Activated CD4-positive, alpha-beta T cell treated with anti-CD3 and anti-CD28 coated beads, Interleukin-2, amount 10 ng/mL, durations not matched to agents 7 days and 5 days (primary cell): ENCODE measurements around the gene CADM4. TPM values are rescaled to one million over a fixed set of nuclear protein-coding genes. Genes with fewer than 3 reads are reported as not detected.
"Not testable (repeated sequence)": the region's sequence is repeated elsewhere in the genome, so short reads cannot be mapped to it uniquely, and the experiment has no call there.

Source experiments
- CTCF ChIA-PET: fragments of 350-600 bp; sonication (Branson Sonifier 250); formaldehyde crosslinking; loops from one replicate; lab custom pipeline; 2021; ENCODE audit warnings: antibody characterized with exemption; lab: Charles Lee
- POLR2A ChIA-PET: fragments of 350-600 bp; sonication (Branson Sonifier 250); formaldehyde crosslinking; loops from one replicate; lab custom pipeline; 2021; ENCODE audit warnings: antibody characterized with exemption; lab: Charles Lee
- DNase-seq: peaks from one replicate; pipeline ENCODE4 v3.0.0-alpha.2; 2020
- H3K27ac Mint-ChIP-seq: one replicate; pipeline ENCODE4 v1.8.0; 2021; ENCODE audit warnings: mild to moderate bottlenecking, moderate library complexity, mixed read lengths
- H3K27me3 Mint-ChIP-seq: one replicate; pipeline ENCODE4 v1.8.0; 2021; ENCODE audit warnings: mixed read lengths
- H3K36me3 Mint-ChIP-seq: one replicate; pipeline ENCODE4 v1.8.0; 2021; ENCODE audit warnings: low read depth, mixed read lengths
- H3K4me1 Mint-ChIP-seq: one replicate; pipeline ENCODE4 v1.8.0; 2021; ENCODE audit warnings: mixed read lengths
- H3K4me3 Mint-ChIP-seq: one replicate; pipeline ENCODE4 v1.8.0; 2021; ENCODE audit warnings: mild to moderate bottlenecking, moderate library complexity, mixed read lengths
- H3K9me3 Mint-ChIP-seq: one replicate; pipeline ENCODE4 v1.8.0; 2021; ENCODE audit warnings: mixed read lengths
- total RNA-seq, 2 experiments: library from RNA; stranded (reverse); gene quantifications; one replicate each; pipeline ENCODE4 v1.2.3, GENCODE V29; 2021

The CADM4 gene, protein sequence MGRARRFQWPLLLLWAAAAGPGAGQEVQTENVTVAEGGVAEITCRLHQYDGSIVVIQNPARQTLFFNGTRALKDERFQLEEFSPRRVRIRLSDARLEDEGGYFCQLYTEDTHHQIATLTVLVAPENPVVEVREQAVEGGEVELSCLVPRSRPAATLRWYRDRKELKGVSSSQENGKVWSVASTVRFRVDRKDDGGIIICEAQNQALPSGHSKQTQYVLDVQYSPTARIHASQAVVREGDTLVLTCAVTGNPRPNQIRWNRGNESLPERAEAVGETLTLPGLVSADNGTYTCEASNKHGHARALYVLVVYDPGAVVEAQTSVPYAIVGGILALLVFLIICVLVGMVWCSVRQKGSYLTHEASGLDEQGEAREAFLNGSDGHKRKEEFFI
- total RNA-seq = under 1 TPM; 0.12 to 0.20 TPM

DNA sequence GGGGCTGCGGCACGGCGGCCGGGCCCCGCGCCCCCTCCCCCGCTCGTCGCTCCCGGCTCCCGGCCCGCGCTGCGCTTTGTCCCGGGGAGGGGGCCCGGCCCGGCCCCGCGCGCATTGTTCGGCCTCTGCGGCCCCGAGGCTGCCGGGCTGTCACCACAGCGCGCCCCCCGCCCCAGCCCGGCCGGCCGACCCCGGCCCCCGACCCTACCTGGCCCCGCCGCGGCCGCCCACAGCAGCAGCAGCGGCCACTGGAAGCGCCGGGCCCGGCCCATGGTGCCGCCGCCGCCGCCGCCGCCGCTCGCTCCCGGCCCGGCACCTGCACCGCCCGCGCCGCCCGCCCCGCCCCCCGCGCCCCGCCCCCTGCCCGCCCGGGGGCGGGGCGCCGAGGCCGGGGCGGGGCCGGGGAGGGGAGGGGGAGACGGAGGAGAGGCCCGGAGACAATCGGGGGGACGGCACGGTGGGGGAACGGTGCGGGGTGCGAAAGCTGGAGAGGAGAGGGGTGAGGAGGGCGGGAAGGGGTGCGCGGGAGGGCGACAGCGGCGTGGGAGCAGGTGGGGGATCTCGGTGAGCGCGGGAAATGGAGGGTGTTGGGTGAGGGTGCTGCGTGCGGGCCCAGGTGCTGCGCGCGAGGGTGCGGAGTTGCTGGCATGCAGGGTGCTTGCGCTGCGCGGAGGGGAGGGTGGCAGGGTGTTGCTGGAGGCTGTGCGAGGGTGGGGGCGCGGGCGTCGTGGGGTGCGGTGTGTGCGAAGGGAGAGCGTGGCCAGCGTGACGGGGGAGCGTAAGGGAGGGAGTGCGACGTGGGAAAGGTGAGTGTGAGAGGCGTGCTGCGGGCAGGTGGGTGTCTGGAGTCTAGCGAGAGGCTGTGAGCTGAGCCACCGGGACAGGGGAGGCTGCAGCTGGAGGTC is at the start of gene CADM4:
CADM4 (minus strand) TSS at position 332 of the 905 bp plus-strand sequence; CDS start at position 272, 60 bp downstream.
- Mint-ChIP-seq H3K9me3 (no peaks in the 10 kb centered on the region), H3K36me3 (peaks cover 2% of the 10 kb centered on the region), H3K4me1 (peaks cover 20% of the 10 kb centered on the region), H3K27me3 (peaks cover 43% of the 10 kb centered on the region), H3K4me3 (peak within 1 kb of the TSS; percentile 69), H3K27ac (peak within 1 kb of the TSS; percentile 69)
- CTCF ChIA-PET = interaction anchor here (0.6 kb wide), 1 partner anchor 204 kb away, joined by 3 read pairs; no protein-coding TSS in a partner anchor
- peak; percentile 60 for DNase-seq
- POLR2A ChIA-PET = no interaction called here

DNA sequence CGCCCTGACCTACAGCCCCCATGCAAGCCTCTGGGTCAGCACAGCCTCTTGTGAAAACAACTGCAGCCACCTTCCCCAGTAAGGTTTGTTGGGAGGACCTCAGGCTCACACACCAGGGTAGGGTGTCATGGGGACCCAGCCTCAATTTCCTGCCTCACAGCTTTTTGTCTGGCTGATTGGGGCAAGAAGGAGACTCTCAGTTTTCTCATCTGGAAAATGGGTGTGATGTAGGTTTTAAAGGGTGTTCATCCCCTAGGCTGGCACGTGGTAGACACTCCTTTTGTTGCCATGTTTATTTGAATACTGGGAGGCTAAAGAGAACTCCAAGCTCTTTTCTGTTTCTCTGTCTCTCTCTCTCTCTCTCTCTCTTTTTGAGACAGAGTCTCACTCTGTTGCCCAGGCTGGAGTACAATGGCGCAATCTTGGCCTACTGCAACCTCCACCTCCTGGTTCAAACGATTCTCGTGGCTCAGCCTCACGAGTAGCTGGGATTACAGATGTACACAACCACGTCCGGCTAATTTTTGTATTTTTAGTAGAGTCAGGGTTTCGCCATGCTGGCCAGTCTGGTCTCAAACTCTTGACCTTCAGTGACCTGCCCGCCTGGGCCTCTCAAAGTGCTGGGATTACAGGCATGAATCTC is 48.5 kb upstream of the CADM4 start:
- H3K9me3 Mint-ChIP-seq = peaks cover 13% of the 10 kb centered on the region
- H3K4me1 Mint-ChIP-seq = no peaks in the 10 kb centered on the region
- H3K36me3 Mint-ChIP-seq = no peaks in the 10 kb centered on the region
- H3K27me3 Mint-ChIP-seq = peaks cover 3% of the 10 kb centered on the region
- H3K27ac Mint-ChIP-seq = no peak overlapping the region
- no peak overlapping the region for H3K4me3 Mint-ChIP-seq
- ChIA-PET POLR2A (no interaction called here), CTCF (interaction anchor here (1.4 kb wide), 1 partner anchor 10 kb away, joined by 3 read pairs; no protein-coding TSS in a partner anchor)
- DNase-seq = no peak

DNA sequence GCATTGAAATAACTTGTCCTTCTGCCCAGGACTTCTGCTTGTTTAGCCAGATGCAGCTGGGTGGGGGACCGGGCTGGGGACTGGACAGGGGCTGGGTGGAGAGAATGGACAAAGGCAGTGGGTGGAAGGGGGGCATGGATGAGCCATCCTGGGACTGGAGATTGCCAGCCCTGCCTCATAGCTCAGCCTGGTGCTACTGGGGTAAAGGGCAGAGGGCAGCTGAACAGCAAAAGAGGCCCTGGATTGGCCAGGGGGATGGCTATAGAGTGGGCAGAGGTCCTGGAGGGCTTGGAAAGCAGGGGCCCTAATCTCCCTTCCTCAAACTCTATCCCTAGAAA is 48.0 kb upstream of the CADM4 start:
- Mint-ChIP-seq H3K4me3 (no peak overlapping the region), H3K9me3 (peaks cover 13% of the 10 kb centered on the region), H3K27ac (no peak overlapping the region), H3K4me1 (no peaks in the 10 kb centered on the region), H3K36me3 (no peaks in the 10 kb centered on the region), H3K27me3 (peaks cover 3% of the 10 kb centered on the region)
- DNase-seq = no peak
- ChIA-PET CTCF (interaction anchor here (1.0 to 1.5 kb wide), 3 partner anchors 10 to 19 kb away, joined by 3 read pairs; no protein-coding TSS in a partner anchor), POLR2A (no interaction called here)

- no peaks in the 10 kb centered on the region for H3K4me1 Mint-ChIP-seq
- no peak overlapping the region for H3K27ac Mint-ChIP-seq
- no peaks in the 10 kb centered on the region for H3K36me3 Mint-ChIP-seq
- POLR2A ChIA-PET = no interaction called here
- no peaks in the 10 kb centered on the region for H3K27me3 Mint-ChIP-seq
- no peaks in the 10 kb centered on the region for H3K9me3 Mint-ChIP-seq
- no peak overlapping the region for H3K4me3 Mint-ChIP-seq
- CTCF ChIA-PET = interaction anchor here (0.6 to 1.3 kb wide), 2 partner anchors 13 to 34 kb away, joined by 3 read pairs; no protein-coding TSS in a partner anchor
- DNase-seq = no peak
Observed at GRCh38 chr19:43684326-43684725, 44.7 kb upstream of the CADM4 start.

- no peaks in the 10 kb centered on the region for H3K36me3 Mint-ChIP-seq
- H3K4me3 Mint-ChIP-seq = no peak overlapping the region
- no peaks in the 10 kb centered on the region for H3K27me3 Mint-ChIP-seq
- CTCF ChIA-PET = no interaction called here
- H3K4me1 Mint-ChIP-seq = no peaks in the 10 kb centered on the region
- H3K9me3 Mint-ChIP-seq = no peaks in the 10 kb centered on the region
- H3K27ac Mint-ChIP-seq = no peak overlapping the region
- POLR2A ChIA-PET = no interaction called here
- no peak for DNase-seq
Observed at GRCh38 chr19:43683905-43684304, 44.3 kb upstream of the CADM4 start.

DNA sequence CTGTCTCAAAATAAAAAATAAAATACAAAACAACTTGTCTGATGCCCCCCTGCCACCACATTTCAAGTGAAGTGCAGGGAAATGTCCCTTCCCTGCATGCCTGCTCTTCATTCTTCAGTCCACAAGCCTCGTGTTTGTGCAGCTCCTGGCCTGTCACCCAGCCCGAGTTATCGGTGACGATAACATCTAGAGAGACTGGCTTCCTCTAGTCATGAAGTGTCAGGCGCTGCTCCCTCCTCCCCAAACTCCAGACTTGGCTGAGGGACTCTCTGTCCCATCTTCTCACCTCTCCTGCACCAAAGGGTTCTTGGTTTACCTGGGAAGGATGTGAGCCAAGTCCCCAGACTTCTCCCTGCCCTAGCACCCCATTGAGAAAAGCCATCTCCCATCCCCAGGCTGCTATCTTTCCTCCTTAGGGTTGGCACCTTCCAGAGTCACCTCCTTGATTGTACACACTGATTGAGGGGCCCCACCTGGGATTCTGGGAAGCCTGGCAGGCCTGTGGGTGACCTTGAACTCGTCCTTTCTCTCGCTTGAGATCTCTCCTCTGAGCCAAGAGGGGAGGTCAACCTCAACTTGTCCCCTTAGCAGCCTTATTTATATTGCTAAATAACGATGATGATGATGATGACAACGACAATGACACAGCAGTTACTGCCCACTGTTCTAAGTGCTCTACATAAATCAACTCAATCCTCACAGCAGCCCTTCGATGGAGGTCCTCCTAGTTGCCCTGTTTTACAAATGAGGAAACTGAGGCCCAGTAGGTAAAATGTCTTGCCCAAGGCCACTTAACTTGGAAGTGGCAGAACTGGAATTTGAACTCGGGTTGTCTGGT is 43.4 kb upstream of the CADM4 start:
- H3K4me1 Mint-ChIP-seq = no peaks in the 10 kb centered on the region
- no peak overlapping the region for H3K27ac Mint-ChIP-seq
- ChIA-PET CTCF (interaction anchor here (0.7 kb wide), 1 partner anchor 13 kb away, joined by 5 read pairs; no protein-coding TSS in a partner anchor), POLR2A (no interaction called here)
- no peak overlapping the region for H3K4me3 Mint-ChIP-seq
- no peaks in the 10 kb centered on the region for H3K27me3 Mint-ChIP-seq
- no peaks in the 10 kb centered on the region for H3K9me3 Mint-ChIP-seq
- no peaks in the 10 kb centered on the region for H3K36me3 Mint-ChIP-seq
- no peak for DNase-seq

DNA sequence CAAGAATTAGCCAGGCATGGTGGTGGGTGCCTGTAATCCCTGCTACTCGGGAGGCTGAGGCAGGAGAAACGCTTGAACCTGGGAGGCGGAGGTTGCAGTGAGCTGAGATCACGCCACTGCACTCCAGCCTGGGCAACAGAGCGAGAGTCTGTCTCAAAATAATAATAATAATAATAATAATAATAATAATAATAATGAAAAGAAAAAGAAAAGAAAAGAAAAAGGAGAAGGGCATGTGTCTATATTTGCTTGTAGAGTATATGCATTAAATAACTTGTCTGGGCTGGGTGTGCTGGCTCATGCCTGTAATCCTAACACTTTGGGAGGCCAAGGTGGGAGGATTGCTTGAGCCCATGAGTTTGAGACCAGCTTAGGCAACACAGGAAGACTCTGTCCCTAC is 42.6 kb upstream of the CADM4 start:
- CTCF ChIA-PET = interaction anchor here (0.7 kb wide), 1 partner anchor 12 kb away, joined by 5 read pairs; no protein-coding TSS in a partner anchor
- H3K27me3 Mint-ChIP-seq, H3K27ac Mint-ChIP-seq, H3K9me3 Mint-ChIP-seq, H3K4me1 Mint-ChIP-seq, DNase-seq, H3K36me3 Mint-ChIP-seq, POLR2A ChIA-PET, H3K4me3 Mint-ChIP-seq: not testable (repeated sequence)

DNA sequence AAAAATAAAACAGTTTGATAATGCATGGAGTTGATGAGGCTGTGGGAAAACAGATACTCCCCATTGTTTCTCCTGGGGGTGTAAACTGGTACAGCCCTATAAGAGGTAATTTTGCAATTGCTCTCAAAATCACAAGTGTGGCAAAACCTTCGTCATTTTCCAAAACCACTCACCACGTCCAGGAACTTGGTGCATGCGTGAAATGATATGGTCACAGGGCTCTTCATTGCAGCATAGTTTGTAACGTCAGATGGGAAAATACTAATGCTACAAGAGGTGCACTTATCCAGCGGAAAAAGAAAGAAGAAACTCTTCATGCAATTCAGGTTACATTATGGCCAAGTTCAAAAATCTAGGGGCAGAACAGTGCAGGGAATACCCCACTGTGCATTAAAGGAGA is 42.2 kb upstream of the CADM4 start:
- no peak for DNase-seq
- Mint-ChIP-seq H3K4me3 (no peak overlapping the region), H3K36me3 (no peaks in the 10 kb centered on the region), H3K9me3 (no peaks in the 10 kb centered on the region), H3K27me3 (no peaks in the 10 kb centered on the region), H3K4me1 (no peaks in the 10 kb centered on the region), H3K27ac (no peak overlapping the region)
- POLR2A ChIA-PET = no interaction called here
- CTCF ChIA-PET = no interaction called here

DNA sequence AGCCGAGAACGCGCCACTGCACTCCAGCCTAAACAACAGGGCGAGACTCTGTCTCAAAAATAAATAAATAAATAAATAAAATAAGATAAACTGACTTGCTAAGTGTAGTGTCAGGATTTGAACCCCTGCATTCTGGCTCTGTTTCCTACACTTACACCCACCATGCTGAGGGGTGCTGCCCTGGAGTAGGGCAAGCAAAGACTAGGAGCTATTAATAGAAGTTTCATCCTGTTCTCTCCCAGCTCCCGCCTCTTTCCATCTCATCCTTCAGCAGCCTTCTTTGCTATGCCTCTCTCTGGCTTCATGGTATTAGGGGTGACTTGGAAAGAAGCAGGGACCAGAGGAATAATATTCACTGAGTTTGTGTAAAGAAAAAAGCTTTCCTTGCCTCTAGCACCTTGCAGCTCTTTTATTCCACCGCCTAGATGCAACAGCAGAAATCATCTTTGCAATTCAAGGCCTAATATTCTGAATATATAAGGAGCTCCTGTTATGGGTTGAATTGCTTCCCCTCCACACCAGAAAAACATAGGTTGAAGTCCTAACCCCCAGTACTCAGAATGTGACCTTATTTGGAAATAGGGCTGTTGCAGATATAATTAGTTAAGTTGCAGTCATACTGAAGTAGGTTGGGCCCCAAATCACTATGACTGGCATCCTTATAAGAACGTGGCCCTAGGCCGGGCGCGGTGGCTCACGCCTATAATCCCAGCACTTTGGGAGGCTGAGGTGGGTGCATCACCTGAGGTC is 39.0 kb upstream of the CADM4 start:
- POLR2A ChIA-PET = no interaction called here
- H3K36me3 Mint-ChIP-seq = no peaks in the 10 kb centered on the region
- no peaks in the 10 kb centered on the region for H3K9me3 Mint-ChIP-seq
- H3K4me1 Mint-ChIP-seq = peaks cover 19% of the 10 kb centered on the region
- CTCF ChIA-PET = interaction anchor here (1.0 to 4.1 kb wide), 3 partner anchors 11 to 98 kb away, joined by 3 to 21 read pairs (median 3); no protein-coding TSS in a partner anchor
- H3K27me3 Mint-ChIP-seq = no peaks in the 10 kb centered on the region
- DNase-seq = no peak
- H3K27ac Mint-ChIP-seq = no peak overlapping the region
- no peak overlapping the region for H3K4me3 Mint-ChIP-seq

DNA sequence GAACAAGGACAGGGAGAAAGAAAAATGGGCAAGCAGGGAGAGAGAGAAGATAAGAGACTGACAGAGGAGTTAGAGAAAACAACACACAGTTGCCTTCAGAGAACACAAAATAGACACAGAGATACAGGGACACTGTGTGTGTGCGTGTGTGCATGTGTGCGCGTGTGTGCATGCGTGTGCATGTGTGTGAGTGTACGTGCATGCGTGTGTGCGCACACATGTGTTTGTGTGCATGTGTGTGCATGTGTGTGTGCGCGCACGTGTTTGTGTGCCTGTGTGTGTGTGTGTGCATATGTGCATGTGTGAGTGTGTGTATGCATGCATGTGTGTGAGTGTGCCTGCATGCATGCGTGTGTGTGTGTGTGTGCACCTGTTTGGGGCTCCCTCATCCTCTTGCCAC is 36.3 kb upstream of the CADM4 start:
- CTCF ChIA-PET = interaction anchor here (0.6 kb wide), 1 partner anchor 1218 kb away, joined by 4 read pairs; no protein-coding TSS in a partner anchor
- DNase-seq = no peak
- Mint-ChIP-seq H3K27ac (peak overlapping the region; percentile 81), H3K9me3 (no peaks in the 10 kb centered on the region), H3K4me1 (peaks cover 20% of the 10 kb centered on the region), H3K36me3 (no peaks in the 10 kb centered on the region), H3K4me3 (no peak overlapping the region), H3K27me3 (peaks cover under 1% of the 10 kb centered on the region)
- POLR2A ChIA-PET = no interaction called here

- peak overlapping the region; percentile 23 for H3K4me3 Mint-ChIP-seq
- no peaks in the 10 kb centered on the region for H3K9me3 Mint-ChIP-seq
- H3K27me3 Mint-ChIP-seq = peaks cover 4% of the 10 kb centered on the region
- ChIA-PET POLR2A (no interaction called here), CTCF (interaction anchor here (0.6 kb wide), 1 partner anchor 126 kb away, joined by 3 read pairs; no protein-coding TSS in a partner anchor)
- H3K27ac Mint-ChIP-seq = peak overlapping the region; percentile 81
- H3K4me1 Mint-ChIP-seq = peaks cover 23% of the 10 kb centered on the region
- no peaks in the 10 kb centered on the region for H3K36me3 Mint-ChIP-seq
- DNase-seq = no peak
Observed at GRCh38 chr19:43675269-43675879, 35.7 kb upstream of the CADM4 start.
